ENCODE results near the gene ZNF316.

- TF ChIP-seq POLR2A (IDR thresholded peaks at IDR 0.05) (no peak), CTCF (IDR thresholded peaks at IDR 0.05) (no peak)
Observed at GRCh38 chr7:6628045-6628444, 9.1 kb upstream of the ZNF316 start.

All from body of pancreas (tissue), 4 donors.